GM23248 (cell line): Measurements from ENCODE around the gene LRRC52.
"Not testable (repeated sequence)": the region's sequence is repeated elsewhere in the genome, so short reads cannot be mapped to it uniquely, and the experiment has no call there.

Source experiments
- EZH2 ChIP-seq: fragments of 200-600 bp; sonication (generic); IDR thresholded peaks from 2 replicates; pipeline ENCODE4 v1.6.1; 2018; ENCODE audit warnings: antibody characterized with exemption, mild to moderate bottlenecking; ENCODE audit not compliant: insufficient read depth, poor library complexity, severe bottlenecking
- EZH2phosphoT487 ChIP-seq: fragments of 200-600 bp; sonication (generic); IDR thresholded peaks from 2 replicates; pipeline ENCODE4 v1.6.1; 2018; ENCODE audit warnings: antibody characterized with exemption, moderate library complexity, mild to moderate bottlenecking, low read depth; ENCODE audit not compliant: insufficient read depth

- TF ChIP-seq EZH2, EZH2phosphoT487: not testable (repeated sequence)
Observed at GRCh38 chr1:165591391-165591790, 47.6 kb downstream of the LRRC52 start.
